HT1080 (cell line): ENCODE data around the gene GNGT2. TPM values are rescaled to one million over a fixed set of nuclear protein-coding genes. Genes with fewer than 3 reads are reported as not detected.
"Not testable (repeated sequence)": the region's sequence is repeated elsewhere in the genome, so short reads cannot be mapped to it uniquely, and the experiment has no call there.

Source experiments
- DNase-seq: peaks from one replicate; pipeline ENCODE4 v3.0.0-alpha.2; 2015; ENCODE audit warnings: low read depth
- total RNA-seq: library from RNA; depleted of rRNA; stranded (reverse); fragments of >200 nt; shearing (Covaris generic); gene quantifications from 2 replicates; pipeline ENCODE4 v1.2.3, GENCODE V29; 2014; rRNA removed

The GNGT2 gene
- total RNA-seq, 1 experiment from 2014 or later = 10.9 TPM

DNA sequence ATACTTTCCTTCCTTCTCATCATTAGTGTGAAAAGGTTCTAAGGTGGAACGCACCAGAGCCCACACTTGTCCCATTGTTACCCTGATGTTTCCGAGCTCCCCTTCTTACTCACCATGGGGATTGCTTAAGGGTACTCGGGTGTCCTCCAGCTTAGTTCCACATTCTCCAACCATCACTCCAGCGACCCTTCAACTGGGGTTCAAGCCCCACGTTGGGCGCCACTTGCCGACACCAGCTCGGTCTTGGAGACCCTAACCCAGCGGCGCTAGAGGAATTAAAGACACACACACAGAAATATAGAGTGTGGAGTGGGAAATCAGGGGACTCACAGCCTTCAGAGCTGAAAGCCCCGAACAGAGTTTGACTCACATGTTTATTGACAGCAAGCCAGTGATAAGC is 34.4 kb downstream of the GNGT2 start:
- not testable (repeated sequence) for DNase-seq

- not testable (repeated sequence) for DNase-seq
Observed at GRCh38 chr17:49170711-49171110, 39.7 kb downstream of the GNGT2 start.

GRCh38 chr17:49170216-49170615 is 40.2 kb downstream of the GNGT2 start:
- DNase-seq = no peak

GRCh38 chr17:49168706-49169105 is 41.7 kb downstream of the GNGT2 start:
- no peak for DNase-seq

DNA sequence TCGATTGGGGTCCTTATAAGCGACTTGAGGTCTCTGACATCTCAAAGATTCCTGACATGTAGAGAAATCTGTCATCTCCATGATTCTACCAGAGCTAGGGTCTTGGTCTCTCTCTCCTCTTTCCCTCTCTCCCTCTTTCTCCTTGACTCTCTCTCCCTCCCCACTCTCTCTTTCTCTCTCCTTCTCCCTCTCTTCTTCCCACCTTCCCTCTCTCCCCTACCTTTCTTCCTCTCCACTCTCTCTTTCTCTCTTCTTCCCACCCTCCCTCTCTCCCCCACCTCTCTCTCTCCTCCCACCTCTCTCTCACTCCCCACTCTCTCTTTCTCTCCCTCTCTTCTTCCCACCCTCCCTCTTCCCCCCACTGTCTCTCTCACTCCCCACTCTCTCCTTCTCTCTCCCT is 45.2 kb downstream of the GNGT2 start:
- no peak for DNase-seq

DNA sequence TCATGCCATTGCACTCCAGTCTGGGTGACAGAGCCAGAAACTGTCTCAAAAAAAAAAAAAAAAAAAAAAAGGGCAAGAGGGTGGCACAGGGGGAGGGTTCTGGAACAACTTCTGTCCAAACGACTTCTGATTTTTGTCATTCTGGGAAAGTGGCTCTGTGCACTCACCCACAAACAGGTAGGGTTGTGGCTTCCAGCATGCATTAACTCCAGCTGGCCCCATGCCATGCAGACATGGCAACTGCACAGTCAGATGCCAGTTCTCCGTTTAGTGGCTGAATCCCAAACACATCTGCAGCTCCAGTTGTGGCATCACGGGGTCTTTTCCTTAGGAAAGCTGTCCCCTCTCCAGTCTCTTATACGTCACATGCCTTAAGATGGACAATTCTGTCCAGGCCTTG is 47.5 kb downstream of the GNGT2 start:
- no peak for DNase-seq

GRCh38 chr17:49157784-49158183 is 52.6 kb downstream of the GNGT2 start:
- peak; percentile 18 for DNase-seq

DNA sequence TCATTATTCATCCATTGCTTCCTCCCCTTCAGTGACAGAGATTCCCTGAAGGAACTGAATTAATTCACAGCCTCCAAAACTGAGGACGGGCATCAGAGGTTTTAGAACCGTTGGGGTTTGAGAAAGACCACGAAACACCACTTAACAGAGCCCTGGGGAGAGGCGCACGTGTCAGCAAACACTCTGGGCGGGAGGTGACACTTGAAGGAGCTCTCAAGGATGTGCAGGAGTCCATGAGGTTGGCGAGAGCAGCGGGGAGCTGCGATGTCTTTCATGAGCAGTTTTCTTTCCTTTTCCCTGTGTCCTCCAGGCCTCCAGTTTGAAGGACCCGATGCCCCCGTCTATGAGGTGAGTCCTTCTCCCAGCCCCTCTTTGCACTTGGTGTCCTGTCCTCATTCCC is 54.1 kb downstream of the GNGT2 start:
- no peak for DNase-seq

Other genes starting within 250 kb of the GNGT2 start
- not detected in 2 replicates for gene GIP, start 242.0 kb downstream of the GNGT2 start, total RNA-seq
- gene IGF2BP1, start 213.2 kb downstream of the GNGT2 start, total RNA-seq = 18.5 and 18.6 TPM in 2 replicates
- not detected in 2 replicates for gene B4GALNT2, start 77.8 kb downstream of the GNGT2 start, total RNA-seq
- 10.3 and 13.7 TPM in 2 replicates for gene ABI3, start 133 bp upstream of the GNGT2 start, total RNA-seq
- gene PHOSPHO1, start 20.2 kb upstream of the GNGT2 start, total RNA-seq = 0.47 TPM in 1 of 2 replicates, not detected in the other
- gene ZNF652, start 151.7 kb upstream of the GNGT2 start, total RNA-seq = 6.8 and 7.6 TPM in 2 replicates
- gene PHB1, start 204.3 kb upstream of the GNGT2 start, total RNA-seq = 245 and 256 TPM in 2 replicates